Endothelial cell of umbilical vein (primary cell): Measurements from ENCODE around the gene PTPRU. TPM values are rescaled to one million over a fixed set of nuclear protein-coding genes. Genes with fewer than 3 reads are reported as not detected.

ENCODE experiments used
- BruUV-seq: library from RNA; stranded (reverse); fragments of 400-500 nt; replicated peaks from 2 replicates; lab custom pipeline; 2021; lab: Mats Ljungman, UMichigan
- CTCF ChIA-PET: fragments of 300-600, 350-600 bp; sonication (Branson Sonifier 250); formaldehyde crosslinking; loops from one replicate; lab custom pipeline; 2021; ENCODE audit warnings: antibody characterized with exemption, inconsistent platforms; lab: Charles Lee
- POLR2A ChIA-PET: fragments of 300-600, 350-600 bp; sonication (Branson Sonifier 250); formaldehyde crosslinking; loops from one replicate; lab custom pipeline; 2021; ENCODE audit warnings: antibody characterized with exemption, inconsistent platforms; lab: Charles Lee
- DNase-seq: peaks from one replicate; pipeline ENCODE4 v3.0.0-alpha.2; 2011; ENCODE audit warnings: low read depth, low spot score
- FAIRE-seq: peaks from 2 replicates; lab custom pipeline; 2011; peaks lifted over from hg19 to GRCh38; lab: Jason Lieb, UNC
- H2AFZ ChIP-seq: 2 replicates; pipeline ENCODE4 v1.6.0; 2012; ENCODE audit warnings: low read depth, low read length, control low read depth, inconsistent platforms
- H3K27ac ChIP-seq: 2 replicates; pipeline ENCODE4 v1.5.1; 2011; ENCODE audit warnings: low read depth, mild to moderate bottlenecking, control low read depth, low read length, moderate library complexity; ENCODE audit not compliant: insufficient read depth
- H3K27me3 ChIP-seq, 2 experiments: 2 replicates each; pipeline versions ENCODE4 v1.6.0 to v1.6.1; 2011; ENCODE audit warnings: low read length in 2 of 2, mixed read lengths in 1 of 2; ENCODE audit not compliant: control insufficient read depth in 2 of 2, insufficient read depth in 2 of 2
- H3K36me3 ChIP-seq, 2 experiments: 2 replicates in 1 of 2; 3 replicates in 1 of 2; pipeline ENCODE4 v1.5.1; 2011; ENCODE audit warnings: low read length in 2 of 2, mild to moderate bottlenecking in 1 of 2, moderate library complexity in 1 of 2; ENCODE audit not compliant: control insufficient read depth in 2 of 2, insufficient read depth in 2 of 2; ENCODE audit errors: extremely low read depth in 1 of 2
- H3K4me1 ChIP-seq: 3 replicates; pipeline ENCODE4 v1.5.1; 2011; ENCODE audit warnings: mild to moderate bottlenecking, low read length; ENCODE audit not compliant: control insufficient read depth, insufficient read depth; ENCODE audit errors: extremely low read depth
- H3K4me2 ChIP-seq: 2 replicates; pipeline ENCODE4 v1.6.1; 2011; ENCODE audit warnings: low read length, control low read depth, mixed read lengths; ENCODE audit not compliant: insufficient read depth
- H3K4me3 ChIP-seq, 3 experiments: fragments of 200-600 bp in 1 of 3; sonication (generic), shearing (Covaris generic) in 1 of 3; replicated peaks in 1 of 3; 2 replicates each; pipeline ENCODE4 v1.5.1; 2011 to 2016; ENCODE audit warnings: control low read depth in 3 of 3, low read length in 3 of 3, mild to moderate bottlenecking in 2 of 3, inconsistent platforms in 1 of 3, low read depth in 1 of 3, moderate library complexity in 1 of 3; ENCODE audit not compliant: insufficient read depth in 1 of 3
- H3K79me2 ChIP-seq: 2 replicates; pipeline ENCODE4 v1.6.0; 2012; ENCODE audit warnings: low read length, inconsistent platforms; ENCODE audit not compliant: control insufficient read depth, insufficient read depth
- H3K9ac ChIP-seq: replicated peaks from 2 replicates; pipeline ENCODE3; 2011; ENCODE audit warnings: low read length, control low read depth; ENCODE audit not compliant: insufficient read depth; ENCODE audit errors: extremely low read depth
- H3K9me1 ChIP-seq: replicated peaks from 3 replicates; pipeline ENCODE4 v1.6.0; 2011; ENCODE audit warnings: mild to moderate bottlenecking, low read length; ENCODE audit not compliant: control insufficient read depth, insufficient read depth; ENCODE audit errors: extremely low read depth
- H3K9me3 ChIP-seq: replicated peaks from 2 replicates; pipeline ENCODE4 v1.5.1; 2012; ENCODE audit warnings: low read length, inconsistent platforms; ENCODE audit not compliant: control insufficient read depth, insufficient read depth
- H4K20me1 ChIP-seq: replicated peaks from 2 replicates; pipeline ENCODE3; 2011; ENCODE audit warnings: mild to moderate bottlenecking, low read length; ENCODE audit not compliant: control insufficient read depth, insufficient read depth; ENCODE audit errors: extremely low read depth
- CTCF ChIP-seq, 2 donors: IDR thresholded peaks; 1 replicate in 1 of 2; 2 replicates in 1 of 2; pipeline ENCODE4 v1.5.1; 2011; ENCODE audit warnings: low read length in 2 of 2, mild to moderate bottlenecking in 2 of 2, moderate library complexity in 2 of 2, control low read depth in 1 of 2, inconsistent platforms in 1 of 2, low read depth in 1 of 2; ENCODE audit not compliant: insufficient read depth in 1 of 2; ENCODE audit errors: extremely low read depth in 1 of 2
- EZH2 ChIP-seq: IDR thresholded peaks from 2 replicates; pipeline ENCODE4 v1.6.1; 2012; ENCODE audit warnings: borderline replicate concordance, low read depth, mild to moderate bottlenecking, moderate library complexity, low read length, inconsistent platforms; ENCODE audit not compliant: severe bottlenecking
- FOS ChIP-seq: IDR thresholded peaks from 2 replicates; pipeline ENCODE4 v1.6.1; 2011; ENCODE audit warnings: mild to moderate bottlenecking, low read length, moderate library complexity, borderline replicate concordance; ENCODE audit not compliant: insufficient read depth
- GATA2 ChIP-seq: IDR thresholded peaks from 2 replicates; pipeline ENCODE4 v1.7.0; 2011; ENCODE audit warnings: low read depth, mild to moderate bottlenecking, moderate library complexity, mixed read lengths, low read length; ENCODE audit not compliant: insufficient read length, insufficient read depth
- JUN ChIP-seq: IDR thresholded peaks from 2 replicates; pipeline ENCODE4 v1.6.1; 2011; ENCODE audit warnings: borderline replicate concordance, low read depth; ENCODE audit not compliant: insufficient read length, insufficient read depth
- MAX ChIP-seq: IDR thresholded peaks from 2 replicates; pipeline ENCODE4 v1.6.1; 2011; ENCODE audit not compliant: insufficient read depth, insufficient read length
- MYC ChIP-seq: IDR thresholded peaks from one replicate; pipeline ENCODE4 v1.6.1; 2011; ENCODE audit warnings: mild to moderate bottlenecking, low read depth, low read length
- POLR2A ChIP-seq: IDR thresholded peaks from 2 replicates; pipeline ENCODE4 v1.6.1; 2012; ENCODE audit warnings: low read depth, mild to moderate bottlenecking, control low read depth, low read length
- POLR2AphosphoS5 ChIP-seq: IDR thresholded peaks from 2 replicates; pipeline ENCODE4 v1.6.1; 2012; ENCODE audit warnings: low read depth, mild to moderate bottlenecking, control low read depth, low read length, moderate library complexity; ENCODE audit not compliant: insufficient read depth
- dilution Hi-C: fragments of 300-500 bp; cut with MboI; formaldehyde crosslinking; loops from one replicate; pipeline ENCODE4 v1.15.0; 2019; ENCODE audit warnings: low sequenced_read_pairs; ENCODE audit not compliant: extremely low pct_ligation_motif_present
- intact Hi-C: fragments of 100-400 bp; cut with micrococcal nuclease; formaldehyde crosslinking; loops from one replicate; pipeline ENCODE4 v1.10.0; 2022
- polyA plus RNA-seq, 4 experiments: library from polyadenylated mRNA; depleted of rRNA in 3 of 4; stranded (reverse) in 3 of 4; unstranded in 1 of 4; fragments of >200 nt; gene quantifications; 2 replicates each; pipeline versions ENCODE4 v1.2.1 to v1.2.3, GENCODE V29; 2011 to 2012; ENCODE audit warnings: missing spikeins in 1 of 4
- total RNA-seq: library from RNA; stranded (reverse); gene quantifications from 2 replicates; pipeline ENCODE4 v1.2.3, GENCODE V29; 2021

The PTPRU gene
- total and polyA plus RNA-seq, 2 donors (not counting 3 experiments of a cell fraction or from before 2014, with no cell fraction given): 0.58 to 2.6 TPM

- Histone ChIP-seq H4K20me1 (no peaks in the 10 kb centered on the region), H3K4me1 (peaks cover 2% of the 10 kb centered on the region), H3K9me3 (no peaks in the 10 kb centered on the region), H3K4me2 (peak overlapping the region; percentile 74), H3K79me2 (no peaks in the 10 kb centered on the region), H3K4me3 (peak overlapping the region in 2 of 3 experiments; percentile 28 to 43), H3K9ac (no peak overlapping the region), H3K36me3 (no peaks in the 10 kb centered on the region), H3K27me3 (peaks cover 10 to 19% of the 10 kb centered on the region in 2 experiments), H3K9me1 (no peaks in the 10 kb centered on the region), H3K27ac (no peak overlapping the region), H2AFZ (peak overlapping the region; percentile 84)
- dilution Hi-C loops (no loop called here), intact Hi-C loops (no loop called here)
- ChIA-PET POLR2A (no interaction called here), CTCF (interaction anchor here (0.7 to 1.7 kb wide), 4 partner anchors 9 to 1456 kb away, joined by 3 to 4 read pairs (median 4); no protein-coding TSS in a partner anchor)
- no TSS peak for BruUV-seq
- FAIRE-seq: no peak
- TF ChIP-seq EZH2 (peak; percentile 11), GATA2 (no peak)
- no peak for DNase-seq
Measured at GRCh38 chr1:29258976-29259801, 22.9 kb downstream of the PTPRU start.

- intact Hi-C loops: no loop called here
- Histone ChIP-seq H4K20me1 (no peaks in the 10 kb centered on the region), H3K9ac (no peak overlapping the region), H3K4me2 (peak overlapping the region; percentile 74), H3K4me3 (peak overlapping the region in 2 of 3 experiments; percentile 28 to 43), H3K36me3 (no peaks in the 10 kb centered on the region), H2AFZ (peak overlapping the region; percentile 84), H3K79me2 (no peaks in the 10 kb centered on the region), H3K9me1 (no peaks in the 10 kb centered on the region), H3K27ac (no peak overlapping the region), H3K4me1 (peaks cover 2% of the 10 kb centered on the region), H3K27me3 (peaks cover 10 to 19% of the 10 kb centered on the region in 2 experiments), H3K9me3 (no peaks in the 10 kb centered on the region)
- FAIRE-seq (peak; percentile 35), DNase-seq (no peak)
- TF ChIP-seq EZH2 (no peak), POLR2A (no peak), JUN (no peak), CTCF (IDR thresholded peaks at IDR 0.05; ENCODE audit: extremely low read depth in 1 of 2, insufficient read depth in 1 of 2, low read depth in 1 of 2, low read length in 2 of 2) (no peak), MYC (no peak), POLR2AphosphoS5 (no peak), GATA2 (no peak), FOS (no peak), MAX (no peak)
- POLR2A ChIA-PET: no interaction called here
- BruUV-seq: no TSS peak
- dilution Hi-C loops: no loop called here
- CTCF ChIA-PET: interaction anchor here (0.7 to 1.3 kb wide), 3 partner anchors 14 to 1520 kb away, joined by 3 to 4 read pairs (median 3); no protein-coding TSS in a partner anchor
Measured at GRCh38 chr1:29259802-29260441, 23.6 kb downstream of the PTPRU start.
